Activated CD8-positive, alpha-beta T cell treated with anti-CD3 and anti-CD28 coated beads for 36 hours (primary cell): Measurements from ENCODE around the gene TEX53. TPM values are rescaled to one million over a fixed set of nuclear protein-coding genes. Genes with fewer than 3 reads are reported as not detected.

ENCODE experiments used
- ATAC-seq: fragments of 200-7000 bp; cut with Tn5 transposase; one replicate; pipeline ENCODE4 v1.10.0; 2021; ENCODE audit warnings: mild to moderate bottlenecking, moderate library complexity
- CTCF ChIA-PET: fragments of 350-600 bp; sonication (Branson Sonifier 250); formaldehyde crosslinking; loops from one replicate; lab custom pipeline; 2021; ENCODE audit warnings: antibody characterized with exemption; lab: Charles Lee
- POLR2A ChIA-PET: fragments of 350-600 bp; sonication (Branson Sonifier 250); formaldehyde crosslinking; loops from one replicate; lab custom pipeline; 2021; ENCODE audit warnings: antibody characterized with exemption; lab: Charles Lee
- DNase-seq: peaks from one replicate; pipeline ENCODE4 v3.0.0-alpha.2; 2020
- H3K27ac Mint-ChIP-seq: one replicate; pipeline ENCODE4 v1.8.0; 2021; ENCODE audit warnings: mild to moderate bottlenecking, mixed read lengths
- H3K27me3 Mint-ChIP-seq: one replicate; pipeline ENCODE4 v1.8.0; 2021; ENCODE audit warnings: mixed read lengths
- H3K36me3 Mint-ChIP-seq: one replicate; pipeline ENCODE4 v1.8.0; 2021; ENCODE audit warnings: low read depth, mixed read lengths
- H3K4me1 Mint-ChIP-seq: one replicate; pipeline ENCODE4 v1.8.0; 2021; ENCODE audit warnings: low read depth, mixed read lengths
- H3K4me3 Mint-ChIP-seq: one replicate; pipeline ENCODE4 v1.8.0; 2021; ENCODE audit warnings: mild to moderate bottlenecking, moderate library complexity, mixed read lengths
- H3K9me3 Mint-ChIP-seq: one replicate; pipeline ENCODE4 v1.8.0; 2021; ENCODE audit warnings: mixed read lengths
- CTCF ChIP-seq: fragments of 200-600 bp; IDR thresholded peaks from one replicate; pipeline ENCODE4 v1.8.0; 2022; ENCODE audit warnings: antibody characterized with exemption, mild to moderate bottlenecking
- intact Hi-C: fragments of 100-400 bp; cut with micrococcal nuclease; formaldehyde crosslinking; loops from one replicate; pipeline ENCODE4 v1.10.0; 2022
- total RNA-seq, 2 experiments: library from RNA; stranded (reverse); gene quantifications; one replicate each; pipeline ENCODE4 v1.2.3, GENCODE V29; 2021

Gene TEX53
- total RNA-seq, 2 experiments from 2014 or later, result not detected

- no peak for TF ChIP-seq CTCF
- intact Hi-C loops, result loop anchor here (1.0 to 5.0 kb wide), 2 partner anchors 37 to 210 kb away; no protein-coding TSS in a partner anchor
- Mint-ChIP-seq H3K4me1 (peaks cover 78% of the 10 kb centered on the region), H3K9me3 (peaks cover 3% of the 10 kb centered on the region), H3K36me3 (peaks cover 8% of the 10 kb centered on the region), H3K4me3 (peak overlapping the region; percentile 63), H3K27me3 (no peaks in the 10 kb centered on the region), H3K27ac (peak overlapping the region; percentile 95)
- ATAC-seq (peak; percentile 67), DNase-seq (peak; percentile 94)
- CTCF ChIA-PET, result interaction anchor here (0.9 to 3.5 kb wide), 8 partner anchors 9 to 41 kb away, joined by 3 to 10 read pairs (median 5); partner anchors contain the start of gene TEX48
- POLR2A ChIA-PET, result interaction anchor here (0.6 to 6.0 kb wide), 13 partner anchors 9 to 309 kb away, joined by 3 to 55 read pairs (median 6); partner anchors contain the start of gene TNFSF8
Measured at GRCh38 chr9:114696814-114697544, 39.4 kb upstream of the TEX53 start.

GRCh38 chr9:114695948-114696347, 38.3 kb upstream of the TEX53 start:
- Mint-ChIP-seq H3K4me3 (no peak overlapping the region), H3K4me1 (peaks cover 81% of the 10 kb centered on the region), H3K9me3 (peaks cover 3% of the 10 kb centered on the region), H3K27me3 (no peaks in the 10 kb centered on the region), H3K36me3 (peaks cover 8% of the 10 kb centered on the region), H3K27ac (peak overlapping the region; percentile 95)
- ChIA-PET CTCF (interaction anchor here (0.9 to 3.5 kb wide), 8 partner anchors 10 to 211 kb away, joined by 3 to 10 read pairs (median 4); partner anchors contain the start of gene TEX48), POLR2A (interaction anchor here (0.6 to 6.0 kb wide), 11 partner anchors 12 to 294 kb away, joined by 3 to 55 read pairs (median 6); partner anchors contain the start of gene TNFSF8)
- intact Hi-C loops, result loop anchor here (5.0 kb wide), 1 partner anchor 211 kb away; no protein-coding TSS in a partner anchor
- DNase-seq (no peak), ATAC-seq (no peak)
- TF ChIP-seq CTCF, result no peak

- ATAC-seq (peak; percentile 10), DNase-seq (peak; percentile 44)
- H3K27ac Mint-ChIP-seq, result peak overlapping the region; percentile 89
- no peaks in the 10 kb centered on the region for H3K27me3 Mint-ChIP-seq
- peaks cover 8% of the 10 kb centered on the region for H3K36me3 Mint-ChIP-seq
- H3K9me3 Mint-ChIP-seq, result peaks cover 2% of the 10 kb centered on the region
- TF ChIP-seq CTCF, result no peak
- CTCF ChIA-PET, result interaction anchor here (1.0 to 5.8 kb wide), 9 partner anchors 11 to 320 kb away, joined by 3 to 43 read pairs (median 4); partner anchors contain the start of gene TEX48
- peaks cover 90% of the 10 kb centered on the region for H3K4me1 Mint-ChIP-seq
- no peak overlapping the region for H3K4me3 Mint-ChIP-seq
- POLR2A ChIA-PET, result interaction anchor here (1.0 to 6.0 kb wide), 7 partner anchors 13 to 294 kb away, joined by 3 to 42 read pairs (median 5); partner anchors contain the start of gene TNFSF8
- intact Hi-C loops, result loop anchor here (5.0 kb wide), 1 partner anchor 213 kb away; no protein-coding TSS in a partner anchor
Measured at GRCh38 chr9:114694719-114695269, 37.2 kb upstream of the TEX53 start.

- Mint-ChIP-seq H3K27me3 (no peaks in the 10 kb centered on the region), H3K9me3 (peaks cover under 1% of the 10 kb centered on the region), H3K4me1 (peaks cover 89% of the 10 kb centered on the region), H3K27ac (peak overlapping the region; percentile 89), H3K4me3 (no peak overlapping the region), H3K36me3 (peaks cover 4% of the 10 kb centered on the region)
- no peak for DNase-seq
- no peak for ATAC-seq
- CTCF ChIA-PET, result interaction anchor here (1.0 to 5.8 kb wide), 8 partner anchors 12 to 320 kb away, joined by 3 to 43 read pairs (median 6); partner anchors contain the start of gene TEX48
- no peak for TF ChIP-seq CTCF
- POLR2A ChIA-PET, result interaction anchor here (1.3 to 6.0 kb wide), 6 partner anchors 12 to 295 kb away, joined by 3 to 42 read pairs (median 8); partner anchors contain the start of gene TNFSF8
- intact Hi-C loops, result no loop called here
Measured at GRCh38 chr9:114694146-114694545, 36.5 kb upstream of the TEX53 start.
